Ovary (tissue), 3 donors: ENCODE data around the gene PPP4C.

ENCODE experiments used
- CTCF ChIP-seq, 3 donors: fragments of 450-650 bp in 2 of 3; fragments of 200-600 bp in 1 of 3; IDR thresholded peaks; one replicate each; pipeline versions ENCODE4 v1.5.1 to v1.8.0; 2016 to 2022; ENCODE audit warnings: antibody characterized with exemption in 3 of 3, mild to moderate bottlenecking in 1 of 3
- EP300 ChIP-seq: sonication (generic); formaldehyde crosslinking; IDR thresholded peaks from one replicate; pipeline ENCODE4 v1.6.1; 2017; ENCODE audit warnings: antibody characterized with exemption
- POLR2A ChIP-seq: fragments of 450-650 bp; IDR thresholded peaks from one replicate; pipeline ENCODE4 v1.6.1; 2017; ENCODE audit warnings: antibody characterized with exemption, mild to moderate bottlenecking, moderate library complexity
- donor health status: DM: no; HTN: no; CAD: no.

GRCh38 chr16:30104492-30104891 lies 28.7 kb downstream of the PPP4C start:
- TF ChIP-seq CTCF (IDR thresholded peaks at IDR 0.05) (no peak), EP300 (no peak), POLR2A (no peak)
